Keratinocyte (primary cell): ENCODE results near the gene MADD. TPM values are rescaled to one million over a fixed set of nuclear protein-coding genes. Genes with fewer than 3 reads are reported as not detected.

Experiments used
- DNase-seq: peaks from one replicate; pipeline ENCODE4 v3.0.0-alpha.2; 2011; ENCODE audit warnings: low read depth, missing footprints, low spot score
- FAIRE-seq: peaks from 2 replicates; lab custom pipeline; 2011; peaks lifted over from hg19 to GRCh38; lab: Jason Lieb, UNC
- H2AFZ ChIP-seq: 2 replicates; pipeline ENCODE4 v1.6.0; 2012; ENCODE audit warnings: low read length, control low read depth, inconsistent platforms; ENCODE audit not compliant: control insufficient read depth
- H3K27ac ChIP-seq: 2 replicates; pipeline ENCODE4 v1.5.1; 2011; ENCODE audit warnings: low read length; ENCODE audit not compliant: control insufficient read depth, insufficient read depth
- H3K27me3 ChIP-seq: 3 replicates; pipeline ENCODE4 v1.6.0; 2011; ENCODE audit warnings: low read length; ENCODE audit not compliant: control insufficient read depth, insufficient read depth; ENCODE audit errors: extremely low read depth
- H3K36me3 ChIP-seq, 2 experiments: 2 replicates in 1 of 2; 3 replicates in 1 of 2; pipeline ENCODE4 v1.5.1; 2011; ENCODE audit warnings: low read length in 2 of 2, mild to moderate bottlenecking in 1 of 2; ENCODE audit not compliant: control insufficient read depth in 2 of 2, insufficient read depth in 2 of 2; ENCODE audit errors: extremely low read depth in 1 of 2
- H3K4me1 ChIP-seq: 3 replicates; pipeline ENCODE4 v1.5.1; 2011; ENCODE audit warnings: low read length; ENCODE audit not compliant: control insufficient read depth, insufficient read depth; ENCODE audit errors: extremely low read depth
- H3K4me2 ChIP-seq: 3 replicates; pipeline ENCODE4 v1.6.0; 2011; ENCODE audit warnings: low read depth, low read length; ENCODE audit not compliant: control insufficient read depth, insufficient read depth; ENCODE audit errors: extremely low read depth
- H3K4me3 ChIP-seq, 3 experiments: fragments of 200-600 bp in 1 of 3; sonication (generic) in 1 of 3; 2 replicates in 2 of 3; 3 replicates in 1 of 3; pipeline ENCODE4 v1.5.1; 2011 to 2016; ENCODE audit warnings: low read length in 3 of 3, mild to moderate bottlenecking in 3 of 3, control low read depth in 2 of 3, inconsistent platforms in 1 of 3, low read depth in 1 of 3, mixed read lengths in 1 of 3, mixed run types in 1 of 3, moderate library complexity in 1 of 3; ENCODE audit not compliant: control insufficient read depth in 2 of 3, insufficient read depth in 2 of 3; ENCODE audit errors: extremely low read depth in 1 of 3
- H3K79me2 ChIP-seq: 2 replicates; pipeline ENCODE4 v1.6.0; 2012; ENCODE audit warnings: low read length; ENCODE audit not compliant: control insufficient read depth, insufficient read depth
- H3K9ac ChIP-seq: 3 replicates; pipeline ENCODE4 v1.6.0; 2011; ENCODE audit warnings: low read length; ENCODE audit not compliant: control insufficient read depth, insufficient read depth; ENCODE audit errors: extremely low read depth
- H3K9me1 ChIP-seq: 3 replicates; pipeline ENCODE4 v1.6.0; 2011; ENCODE audit warnings: low read length; ENCODE audit not compliant: control insufficient read depth, insufficient read depth; ENCODE audit errors: extremely low read depth
- H3K9me3 ChIP-seq: 2 replicates; pipeline ENCODE4 v1.5.1; 2012; ENCODE audit warnings: low read depth, low read length; ENCODE audit not compliant: control insufficient read depth
- H4K20me1 ChIP-seq: 3 replicates; pipeline ENCODE4 v1.6.0; 2011; ENCODE audit warnings: low read length; ENCODE audit not compliant: control insufficient read depth, insufficient read depth; ENCODE audit errors: extremely low read depth
- CTCF ChIP-seq, 3 experiments: IDR thresholded peaks in 1 of 3; conservative IDR thresholded peaks in 1 of 3; optimal IDR thresholded peaks in 1 of 3; 2 replicates in 2 of 3; 3 replicates in 1 of 3; pipeline versions ENCODE3 to v1.5.1; 2011; ENCODE audit warnings: low read length in 3 of 3, mild to moderate bottlenecking in 3 of 3, moderate library complexity in 2 of 3, control low read depth in 1 of 3, inconsistent platforms in 1 of 3; ENCODE audit not compliant: insufficient read depth in 2 of 3; ENCODE audit errors: extremely low read depth in 1 of 3
- EZH2 ChIP-seq: IDR thresholded peaks from one replicate; pipeline ENCODE4 v1.6.1; 2012; ENCODE audit warnings: inconsistent platforms, mild to moderate bottlenecking, low read length, moderate library complexity
- dilution Hi-C: fragments of 300-500 bp; cut with MboI; formaldehyde crosslinking; loops from one replicate; pipeline ENCODE4 v1.7.0; 2020; ENCODE audit warnings: low sequenced_read_pairs; ENCODE audit not compliant: extremely low pct_ligation_motif_present
- polyA plus RNA-seq, 5 experiments: library from polyadenylated mRNA; depleted of rRNA in 3 of 5; stranded (reverse) in 3 of 5; stranded (forward) in 1 of 5; unstranded in 1 of 5; fragments of >200 nt; gene quantifications; 1 replicate in 1 of 5; 2 replicates in 3 of 5; 3 replicates in 1 of 5; pipeline versions ENCODE4 v1.2.1 to v1.2.3, GENCODE V29; 2011 to 2012; ENCODE audit warnings: missing spikeins in 2 of 5, low read depth in 1 of 5, low replicate concordance in 1 of 5

The MADD gene
- polyA plus RNA-seq, 1 donor (not counting 4 experiments of a cell fraction or from before 2014, with no cell fraction given): 11.9 TPM

- Histone ChIP-seq H3K27me3 (no peaks in the 10 kb centered on the region), H3K4me2 (no peak overlapping the region), H3K4me3 (no peak overlapping the region), H3K4me1 (peaks cover 6% of the 10 kb centered on the region), H2AFZ (no peak overlapping the region), H3K27ac (no peak overlapping the region), H3K9ac (no peak overlapping the region), H3K79me2 (no peaks in the 10 kb centered on the region), H3K36me3 (no peaks in the 10 kb centered on the region), H3K9me3 (no peaks in the 10 kb centered on the region), H3K9me1 (no peaks in the 10 kb centered on the region), H4K20me1 (no peaks in the 10 kb centered on the region)
- dilution Hi-C loops: no loop called here
- DNase-seq: no peak
- TF ChIP-seq CTCF (optimal IDR thresholded peaks at IDR 0.05 in 1 of 3, IDR thresholded peaks at IDR 0.05 in 1 of 3, conservative IDR thresholded peaks at IDR 0.05 in 1 of 3; ENCODE audit: extremely low read depth in 1 of 3, insufficient read depth in 2 of 3, low read length in 3 of 3) (no peak), EZH2 (no peak)
- no peak for FAIRE-seq
These were observed 89.7 kb downstream of the MADD start for GRCh38 chr11:47359586-47359985.

DNA sequence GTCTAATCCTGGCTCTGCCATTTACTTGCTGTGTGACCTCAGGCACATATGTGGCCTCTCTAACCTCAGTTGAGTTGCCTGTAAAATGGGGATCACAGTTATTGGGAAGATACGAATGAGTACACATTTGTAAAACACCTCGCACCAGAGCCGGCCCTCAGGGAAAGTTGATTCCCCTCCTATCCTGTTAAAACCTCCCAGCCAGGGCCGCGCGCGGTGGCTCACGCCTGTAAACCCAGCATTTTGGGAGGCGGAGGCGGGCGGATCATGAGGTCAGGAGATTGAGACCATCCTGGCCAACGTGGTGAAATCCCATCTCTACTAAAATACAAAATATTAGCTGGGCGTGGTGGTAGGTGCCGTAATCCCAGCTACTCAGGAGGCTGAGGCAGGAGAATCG is 90.4 kb downstream of the MADD start:
- TF ChIP-seq EZH2: no peak
- TF ChIP-seq CTCF (optimal IDR thresholded peaks at IDR 0.05 in 1 of 3, IDR thresholded peaks at IDR 0.05 in 1 of 3, conservative IDR thresholded peaks at IDR 0.05 in 1 of 3; ENCODE audit: extremely low read depth in 1 of 3, insufficient read depth in 2 of 3, low read length in 3 of 3): no peak
- no peaks in the 10 kb centered on the region for H3K36me3 ChIP-seq
- peaks cover 6% of the 10 kb centered on the region for H3K4me1 ChIP-seq
- no peak overlapping the region for H2AFZ ChIP-seq
- no peaks in the 10 kb centered on the region for H3K27me3 ChIP-seq
- FAIRE-seq (no peak), DNase-seq (no peak)
- H3K4me2 ChIP-seq: no peak overlapping the region
- dilution Hi-C loops: no loop called here
- H3K9me3 ChIP-seq: no peaks in the 10 kb centered on the region
- no peaks in the 10 kb centered on the region for H3K79me2 ChIP-seq
- no peak overlapping the region for H3K27ac ChIP-seq
- no peak overlapping the region for H3K4me3 ChIP-seq
- H4K20me1 ChIP-seq: no peaks in the 10 kb centered on the region
- H3K9ac ChIP-seq: no peak overlapping the region
- H3K9me1 ChIP-seq: no peaks in the 10 kb centered on the region
